Activated naive CD8-positive, alpha-beta T cell treated with anti-CD3 and anti-CD28 coated beads, Interleukin-2, amount 10 ng/mL, durations not matched to agents 7 days and 5 days (primary cell): Measurements from ENCODE around the gene MED8. TPM values are rescaled to one million over a fixed set of nuclear protein-coding genes. Genes with fewer than 3 reads are reported as not detected.
"Not testable (repeated sequence)": the region's sequence is repeated elsewhere in the genome, so short reads cannot be mapped to it uniquely, and the experiment has no call there.

ENCODE experiments used
- ATAC-seq: fragments of 150-1000 bp; cut with Tn5 transposase; one replicate; pipeline ENCODE4 v1.10.0; 2021; ENCODE audit warnings: low read depth, moderate library complexity
- POLR2A ChIA-PET: fragments of 350-600 bp; sonication (Branson Sonifier 250); formaldehyde crosslinking; loops from one replicate; lab custom pipeline; 2021; ENCODE audit warnings: antibody characterized with exemption; lab: Charles Lee
- DNase-seq: peaks from one replicate; pipeline ENCODE4 v3.0.0; 2021
- H3K27ac Mint-ChIP-seq: one replicate; pipeline ENCODE4 v1.8.0; 2022; ENCODE audit warnings: mild to moderate bottlenecking, mixed read lengths
- H3K27me3 Mint-ChIP-seq: one replicate; pipeline ENCODE4 v1.8.0; 2022; ENCODE audit warnings: mild to moderate bottlenecking, moderate library complexity, mixed read lengths
- H3K36me3 Mint-ChIP-seq: one replicate; pipeline ENCODE4 v1.8.0; 2021; ENCODE audit warnings: mild to moderate bottlenecking, mixed read lengths
- H3K4me1 Mint-ChIP-seq: one replicate; pipeline ENCODE4 v1.8.0; 2021; ENCODE audit warnings: mixed read lengths
- H3K4me3 Mint-ChIP-seq: one replicate; pipeline ENCODE4 v1.8.0; 2022; ENCODE audit warnings: mild to moderate bottlenecking, moderate library complexity, mixed read lengths
- H3K9me3 Mint-ChIP-seq: one replicate; pipeline ENCODE4 v1.8.0; 2021; ENCODE audit warnings: mixed read lengths
- total RNA-seq, 2 experiments: library from RNA; stranded (reverse); gene quantifications; one replicate each; pipeline ENCODE4 v1.2.3, GENCODE V29; 2021

The MED8 gene
- total RNA-seq, 2 experiments from 2014 or later, result 34.3 to 35.3 TPM

DNA sequence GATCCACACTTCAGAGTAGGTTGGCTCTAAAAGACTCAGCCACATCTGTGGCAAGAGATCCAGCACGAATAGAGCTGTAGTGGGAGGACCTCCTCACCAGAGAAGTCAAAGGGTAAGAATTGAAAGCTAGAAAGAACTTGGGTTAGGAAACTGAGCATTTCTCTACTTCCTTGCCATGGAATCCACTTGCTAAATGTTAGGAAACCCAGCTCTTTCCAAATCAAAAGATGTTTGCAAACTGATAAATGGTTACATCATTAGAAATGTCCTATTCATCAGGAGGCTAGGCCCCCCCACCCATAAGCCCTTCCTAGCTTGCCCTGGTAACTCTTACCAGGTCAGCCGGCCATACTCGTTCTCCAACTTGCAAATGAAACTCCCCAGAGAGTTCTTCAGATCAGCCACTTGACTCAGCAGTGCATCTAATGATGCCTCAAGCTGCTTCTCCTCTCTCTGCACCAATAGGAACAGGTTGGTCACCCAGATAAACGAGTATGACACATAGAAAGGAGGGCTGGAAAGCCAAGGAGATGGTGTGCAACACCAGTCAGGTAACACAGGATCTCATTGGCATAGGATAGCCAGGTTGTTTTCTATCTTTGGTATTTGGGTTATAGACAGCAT, 1.5 kb downstream of the MED8 start:
- DNase-seq (no peak), ATAC-seq (no peak)
- POLR2A ChIA-PET, result interaction anchor here (0.8 to 3.6 kb wide), 3 partner anchors 10 to 30 kb away, joined by 3 to 47 read pairs (median 5); partner anchors contain the start of genes CDC20 and ELOVL1
- peak overlapping the region; percentile 91 for H3K27ac Mint-ChIP-seq
- H3K27me3 Mint-ChIP-seq, result no peaks in the 10 kb centered on the region
- peaks cover 23% of the 10 kb centered on the region for H3K4me1 Mint-ChIP-seq
- no peaks in the 10 kb centered on the region for H3K9me3 Mint-ChIP-seq
- H3K36me3 Mint-ChIP-seq, result peaks cover 9% of the 10 kb centered on the region
- peak overlapping the region; percentile 95 for H3K4me3 Mint-ChIP-seq

DNA sequence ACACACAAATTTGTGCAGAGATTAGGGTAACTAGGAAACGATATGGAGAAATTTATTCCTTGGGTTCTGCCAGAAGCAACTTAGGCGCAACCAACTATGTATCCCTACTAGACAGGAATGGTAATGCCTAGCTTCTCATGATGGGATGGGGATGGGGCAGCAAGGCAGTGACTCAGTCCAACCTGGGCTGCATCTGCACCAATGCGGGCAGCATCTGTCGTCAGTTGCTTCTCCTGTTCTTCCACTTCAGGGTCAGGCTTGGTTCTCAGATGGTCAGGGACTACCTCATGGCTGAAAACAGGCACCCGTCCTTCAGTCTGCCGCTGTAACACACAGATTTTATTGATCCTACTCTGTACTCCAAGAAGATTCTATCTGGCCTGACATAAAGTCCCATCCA, 2.9 kb downstream of the MED8 start:
- POLR2A ChIA-PET, result no interaction called here
- Mint-ChIP-seq H3K4me1 (peaks cover 24% of the 10 kb centered on the region), H3K4me3 (no peak overlapping the region), H3K9me3 (no peaks in the 10 kb centered on the region), H3K27me3 (no peaks in the 10 kb centered on the region), H3K36me3 (peaks cover 17% of the 10 kb centered on the region), H3K27ac (no peak overlapping the region)
- DNase-seq, result no peak
- no peak for ATAC-seq

GRCh38 chr1:43383449-43383848, 6.2 kb downstream of the MED8 start:
- H3K4me3 Mint-ChIP-seq, result no peak overlapping the region
- H3K4me1 Mint-ChIP-seq, result peaks cover 16% of the 10 kb centered on the region
- POLR2A ChIA-PET, result no interaction called here
- DNase-seq (no peak), ATAC-seq (no peak)
- H3K36me3 Mint-ChIP-seq, result peaks cover 29% of the 10 kb centered on the region
- H3K27me3 Mint-ChIP-seq, result no peaks in the 10 kb centered on the region
- no peaks in the 10 kb centered on the region for H3K9me3 Mint-ChIP-seq
- no peak overlapping the region for H3K27ac Mint-ChIP-seq

GRCh38 chr1:43382027-43382779, 7.4 kb downstream of the MED8 start:
- H3K36me3 Mint-ChIP-seq, result peaks cover 29% of the 10 kb centered on the region
- no peak for DNase-seq
- no peak overlapping the region for H3K27ac Mint-ChIP-seq
- H3K4me3 Mint-ChIP-seq, result no peak overlapping the region
- POLR2A ChIA-PET, result interaction anchor here (0.6 to 1.5 kb wide), 3 partner anchors 9 to 17 kb away, joined by 3 to 5 read pairs (median 4); partner anchors contain the start of gene ELOVL1
- no peak for ATAC-seq
- peaks cover 12% of the 10 kb centered on the region for H3K4me1 Mint-ChIP-seq
- H3K27me3 Mint-ChIP-seq, result no peaks in the 10 kb centered on the region
- H3K9me3 Mint-ChIP-seq, result no peaks in the 10 kb centered on the region

DNA sequence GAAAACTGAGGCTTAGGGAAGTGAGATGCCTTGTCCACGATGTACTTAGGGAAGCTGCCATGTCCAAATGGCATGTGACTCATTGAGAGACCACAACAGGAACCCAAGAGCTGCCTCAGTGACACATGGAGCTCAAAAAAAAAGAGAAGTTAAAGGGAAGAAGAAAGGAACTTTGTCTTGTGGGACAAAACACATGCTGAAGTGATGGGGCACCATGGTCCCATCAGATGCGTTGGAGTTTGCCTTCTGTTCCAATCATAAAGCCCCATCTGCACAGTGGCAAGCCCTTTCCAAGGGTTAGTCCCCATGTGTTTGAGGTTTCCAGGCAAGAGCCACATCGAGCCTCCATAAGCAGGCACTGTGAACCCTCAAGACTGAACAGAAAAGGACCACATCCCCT, 8.0 kb downstream of the MED8 start:
- POLR2A ChIA-PET, result interaction anchor here (0.6 to 1.5 kb wide), 3 partner anchors 8 to 17 kb away, joined by 3 to 5 read pairs (median 4); partner anchors contain the start of gene ELOVL1
- H3K4me3 Mint-ChIP-seq, result no peak overlapping the region
- H3K27ac Mint-ChIP-seq, result no peak overlapping the region
- DNase-seq, result no peak
- no peaks in the 10 kb centered on the region for H3K27me3 Mint-ChIP-seq
- peaks cover 29% of the 10 kb centered on the region for H3K36me3 Mint-ChIP-seq
- no peaks in the 10 kb centered on the region for H3K9me3 Mint-ChIP-seq
- H3K4me1 Mint-ChIP-seq, result peaks cover 12% of the 10 kb centered on the region
- ATAC-seq, result no peak

DNA sequence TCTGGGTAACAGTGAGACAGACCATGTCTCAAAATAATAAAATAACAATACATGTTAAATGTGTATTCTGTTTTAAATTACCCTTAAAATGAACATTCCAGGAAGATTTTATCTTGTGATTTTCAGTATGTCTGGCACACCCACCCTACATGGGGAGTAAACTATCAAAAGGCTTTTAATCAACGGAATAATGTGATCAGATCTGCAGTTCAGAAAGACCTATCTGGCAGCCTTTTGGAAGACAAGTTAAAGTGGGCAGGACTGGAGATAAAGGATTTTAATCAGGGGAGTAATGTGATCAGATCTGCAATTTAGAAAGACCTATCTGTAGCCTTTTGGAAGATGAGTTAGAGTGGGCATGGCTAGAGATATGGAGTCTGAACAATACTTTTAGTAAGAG, 10.1 kb downstream of the MED8 start:
- no peak for DNase-seq
- Mint-ChIP-seq H3K27me3 (no peaks in the 10 kb centered on the region), H3K9me3 (no peaks in the 10 kb centered on the region), H3K4me1 (peaks cover 12% of the 10 kb centered on the region), H3K27ac (no peak overlapping the region), H3K36me3 (peaks cover 26% of the 10 kb centered on the region), H3K4me3 (no peak overlapping the region)
- POLR2A ChIA-PET, result no interaction called here
- no peak for ATAC-seq

DNA sequence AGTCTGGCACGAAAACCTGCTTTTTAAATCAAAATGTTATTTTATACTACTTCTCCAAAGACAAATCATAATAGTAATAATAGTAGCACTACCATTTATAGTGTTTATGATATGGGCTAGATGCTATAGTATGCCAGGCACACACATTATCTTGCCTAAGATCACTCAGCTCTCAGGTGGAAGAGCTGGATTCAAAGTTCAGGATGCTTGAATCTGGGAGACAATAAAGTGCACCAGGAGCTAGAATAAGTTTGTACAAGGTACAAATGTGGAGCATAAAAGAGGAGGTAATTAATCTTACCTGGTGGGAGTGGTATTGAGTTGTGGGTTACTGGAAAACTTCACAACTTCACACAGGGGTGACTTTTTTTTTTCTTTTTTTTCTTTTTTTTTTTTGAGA, 11.8 kb downstream of the MED8 start:
- no peak overlapping the region for H3K27ac Mint-ChIP-seq
- H3K4me1 Mint-ChIP-seq, result peaks cover 9% of the 10 kb centered on the region
- H3K27me3 Mint-ChIP-seq, result no peaks in the 10 kb centered on the region
- no peaks in the 10 kb centered on the region for H3K9me3 Mint-ChIP-seq
- no peak for ATAC-seq
- H3K36me3 Mint-ChIP-seq, result peaks cover 22% of the 10 kb centered on the region
- DNase-seq, result no peak
- POLR2A ChIA-PET, result interaction anchor here (0.5 to 1.5 kb wide), 4 partner anchors 10 to 128 kb away, joined by 3 read pairs; partner anchors contain the start of genes MED8 and SZT2
- no peak overlapping the region for H3K4me3 Mint-ChIP-seq

DNA sequence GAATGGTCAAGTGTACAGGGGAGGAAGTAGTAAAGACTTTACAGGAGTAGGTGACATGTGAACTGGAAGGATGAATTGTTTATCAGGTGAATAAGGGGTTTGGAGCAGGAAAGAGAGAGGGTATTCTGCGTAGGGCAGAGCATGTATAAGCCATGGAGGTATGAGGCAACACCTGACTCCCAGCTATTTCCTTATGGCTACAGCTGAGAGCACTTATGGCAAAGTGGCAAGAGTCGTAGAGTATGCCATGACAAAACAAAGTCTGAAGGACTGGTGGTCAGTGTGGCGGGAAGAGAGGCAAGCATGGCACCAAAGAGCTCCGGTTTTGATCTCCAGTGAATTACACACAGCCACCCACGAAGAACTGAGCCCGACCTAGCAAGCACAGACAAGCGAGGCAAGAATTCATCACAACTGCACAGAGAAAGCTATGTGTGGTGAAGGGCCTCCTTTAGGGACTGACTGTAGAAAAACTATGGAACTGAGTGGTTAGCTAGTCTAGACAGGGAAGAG, 12.8 kb downstream of the MED8 start:
- POLR2A ChIA-PET, result interaction anchor here (0.6 to 1.5 kb wide), 3 partner anchors 8 to 13 kb away, joined by 3 to 5 read pairs (median 4); partner anchors contain the start of genes ELOVL1, MED8 and SZT2
- Mint-ChIP-seq H3K9me3 (no peaks in the 10 kb centered on the region), H3K27me3 (no peaks in the 10 kb centered on the region), H3K27ac (no peak overlapping the region), H3K36me3 (peaks cover 16% of the 10 kb centered on the region), H3K4me3 (no peak overlapping the region), H3K4me1 (peaks cover 9% of the 10 kb centered on the region)
- no peak for DNase-seq
- ATAC-seq, result no peak

GRCh38 chr1:43373066-43373940, 16.3 kb downstream of the MED8 start:
- H3K4me3 Mint-ChIP-seq, result no peak overlapping the region
- POLR2A ChIA-PET, result interaction anchor here (0.8 kb wide), 1 partner anchor 9 kb away, joined by 3 read pairs; no protein-coding TSS in a partner anchor

DNA sequence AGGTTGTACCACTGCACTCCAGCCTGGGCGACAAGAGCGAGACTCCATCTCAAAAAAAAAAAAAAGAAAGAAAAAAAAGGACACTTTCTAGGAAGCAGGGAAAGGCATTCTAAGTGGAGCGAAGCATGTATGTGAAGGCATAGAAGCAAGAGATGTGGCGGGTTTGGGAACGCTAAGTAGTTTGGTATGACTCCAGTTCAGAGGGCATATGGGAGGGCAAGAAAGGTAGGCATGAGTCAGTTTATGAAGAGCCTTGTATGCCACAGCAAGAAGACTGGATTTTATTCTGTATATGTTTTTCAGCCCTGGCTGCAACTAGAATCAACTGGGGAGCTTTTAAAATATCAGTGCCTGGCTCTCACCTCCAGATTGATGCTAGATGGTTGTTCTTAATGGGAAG, 17.4 kb downstream of the MED8 start:
- DNase-seq (no peak), ATAC-seq (no peak)

More at GRCh38 chr1:43373066-43373940, 16.3 kb downstream of the MED8 start:
- ATAC-seq (no peak), DNase-seq (no peak)
- Mint-ChIP-seq H3K36me3 (peaks cover 5% of the 10 kb centered on the region), H3K27me3 (no peaks in the 10 kb centered on the region), H3K4me1 (peaks cover 10% of the 10 kb centered on the region), H3K27ac (no peak overlapping the region), H3K9me3 (no peaks in the 10 kb centered on the region)

DNA sequence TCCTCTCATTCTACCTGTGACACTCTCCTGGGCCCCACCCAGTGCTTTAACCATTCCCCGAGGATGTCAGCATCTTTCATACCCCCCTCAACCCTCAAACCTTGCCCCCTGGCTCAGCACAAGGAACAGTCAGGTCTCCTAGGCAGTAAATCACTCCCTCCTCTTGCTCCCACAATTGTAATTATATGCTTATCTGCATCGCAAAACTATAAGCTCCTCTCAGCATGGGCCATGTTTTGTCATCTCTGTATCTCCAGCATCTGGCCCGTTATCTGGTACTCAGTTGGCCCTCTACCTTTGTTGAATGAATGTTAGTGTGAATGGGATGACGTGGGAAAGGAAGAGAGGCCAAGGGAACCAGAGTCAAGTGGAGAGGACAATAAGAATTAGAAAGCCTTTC, 19.0 kb downstream of the MED8 start:
- Mint-ChIP-seq H3K4me3 (no peak overlapping the region), H3K27me3 (no peaks in the 10 kb centered on the region), H3K36me3 (peaks cover 13% of the 10 kb centered on the region), H3K27ac (no peak overlapping the region), H3K9me3 (no peaks in the 10 kb centered on the region), H3K4me1 (peaks cover 18% of the 10 kb centered on the region)
- ATAC-seq (no peak), DNase-seq (no peak)
- POLR2A ChIA-PET, result interaction anchor here (0.6 to 0.7 kb wide), 3 partner anchors 8 to 195 kb away, joined by 3 to 8 read pairs (median 5); no protein-coding TSS in a partner anchor

More for the DNA sequence above, 17.4 kb downstream of the MED8 start:
- Mint-ChIP-seq H3K27me3 (no peaks in the 10 kb centered on the region), H3K4me1 (peaks cover 11% of the 10 kb centered on the region), H3K9me3 (no peaks in the 10 kb centered on the region), H3K36me3 (peaks cover 6% of the 10 kb centered on the region), H3K4me3 (no peak overlapping the region), H3K27ac (no peak overlapping the region)
- POLR2A ChIA-PET, result no interaction called here

DNA sequence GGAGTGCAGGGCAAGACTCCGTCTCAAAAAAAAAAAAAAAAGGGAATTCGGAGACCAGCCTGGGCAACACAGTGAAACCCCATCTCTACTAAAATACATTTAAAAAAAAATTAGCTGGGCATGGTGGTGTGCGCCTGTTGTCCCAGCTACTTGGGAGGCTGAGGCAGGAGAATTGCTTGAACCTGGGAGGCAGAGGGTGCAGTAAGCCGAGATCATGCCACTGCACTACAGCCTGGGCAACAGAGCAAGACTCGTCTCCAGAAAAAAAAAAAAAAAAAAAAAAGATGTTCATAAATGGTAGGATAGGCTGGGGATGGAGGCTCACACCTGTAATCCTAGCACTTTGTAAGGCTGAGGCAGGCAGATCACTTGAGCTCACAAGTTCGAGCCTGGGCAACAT, 19.8 kb downstream of the MED8 start:
- not testable (repeated sequence) for ATAC-seq, H3K27ac Mint-ChIP-seq, H3K27me3 Mint-ChIP-seq, H3K9me3 Mint-ChIP-seq, DNase-seq
- POLR2A ChIA-PET, result interaction anchor here (0.6 to 3.6 kb wide), 5 partner anchors 9 to 195 kb away, joined by 3 to 47 read pairs (median 5); partner anchors contain the start of genes MED8 and SZT2
- peak overlapping the region; percentile 6 for H3K4me3 Mint-ChIP-seq
- H3K36me3 Mint-ChIP-seq, result peaks cover 16% of the 10 kb centered on the region
- peaks cover 25% of the 10 kb centered on the region for H3K4me1 Mint-ChIP-seq
